GM12865 (cell line): Measurements from ENCODE around the gene DIAPH1.

Experiments used
- DNase-seq: peaks from one replicate; pipeline ENCODE4 v3.0.0; 2010; ENCODE audit warnings: low read depth
- H3K4me3 ChIP-seq: 2 replicates; pipeline ENCODE4 v1.5.1; 2011; ENCODE audit warnings: mild to moderate bottlenecking, low read depth, low read length, control low read depth
- CTCF ChIP-seq: IDR thresholded peaks from 2 replicates; pipeline ENCODE4 v1.5.1; 2011; ENCODE audit warnings: low read length, control low read depth, low read depth, inconsistent platforms; ENCODE audit not compliant: insufficient read depth; ENCODE audit errors: missing control alignments

DIAPH1 gene

GRCh38 chr5:141478321-141478945 lies 140.4 kb downstream of the DIAPH1 start:
- peak; percentile 46 for DNase-seq
- H3K4me3 ChIP-seq, result no peak overlapping the region
- TF ChIP-seq CTCF, result peak; percentile 27

DNA sequence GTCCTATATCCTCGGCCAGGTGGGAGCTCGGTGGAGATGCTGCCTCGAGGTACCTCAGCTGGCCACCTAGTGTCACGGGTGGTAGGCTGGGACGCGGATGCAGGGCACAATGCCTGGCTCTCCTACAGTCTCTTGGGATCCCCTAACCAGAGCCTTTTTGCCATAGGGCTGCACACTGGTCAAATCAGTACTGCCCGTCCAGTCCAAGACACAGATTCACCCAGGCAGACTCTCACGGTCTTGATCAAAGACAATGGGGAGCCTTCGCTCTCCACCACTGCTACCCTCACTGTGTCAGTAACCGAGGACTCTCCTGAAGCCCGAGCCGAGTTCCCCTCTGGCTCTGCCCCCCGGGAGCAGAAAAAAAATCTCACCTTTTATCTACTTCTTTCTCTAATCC lies 141.0 kb downstream of the DIAPH1 start:
- DNase-seq, result no peak
- no peak for TF ChIP-seq CTCF
- H3K4me3 ChIP-seq, result no peak overlapping the region

GRCh38 chr5:141477044-141477575 lies 141.7 kb downstream of the DIAPH1 start:
- no peak for TF ChIP-seq CTCF
- DNase-seq, result no peak
- peak overlapping the region; percentile 90 for H3K4me3 ChIP-seq

DNA sequence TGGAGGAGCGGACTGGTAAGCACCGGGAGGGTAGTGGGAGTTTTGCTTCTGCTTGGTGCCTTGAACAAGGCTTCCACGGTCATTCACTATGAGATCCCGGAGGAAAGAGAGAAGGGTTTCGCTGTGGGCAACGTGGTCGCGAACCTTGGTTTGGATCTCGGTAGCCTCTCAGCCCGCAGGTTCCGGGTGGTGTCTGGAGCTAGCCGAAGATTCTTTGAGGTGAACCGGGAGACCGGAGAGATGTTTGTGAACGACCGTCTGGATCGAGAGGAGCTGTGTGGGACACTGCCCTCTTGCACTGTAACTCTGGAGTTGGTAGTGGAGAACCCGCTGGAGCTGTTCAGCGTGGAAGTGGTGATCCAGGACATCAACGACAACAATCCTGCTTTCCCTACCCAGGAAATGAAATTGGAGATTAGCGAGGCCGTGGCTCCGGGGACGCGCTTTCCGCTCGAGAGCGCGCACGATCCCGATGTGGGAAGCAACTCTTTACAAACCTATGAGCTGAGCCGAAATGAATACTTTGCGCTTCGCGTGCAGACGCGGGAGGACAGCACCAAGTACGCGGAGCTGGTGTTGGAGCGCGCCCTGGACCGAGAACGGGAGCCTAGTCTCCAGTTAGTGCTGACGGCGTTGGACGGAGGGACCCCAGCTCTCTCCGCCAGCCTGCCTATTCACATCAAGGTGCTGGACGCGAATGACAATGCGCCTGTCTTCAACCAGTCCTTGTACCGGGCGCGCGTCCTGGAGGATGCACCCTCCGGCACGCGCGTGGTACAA lies 142.5 kb downstream of the DIAPH1 start:
- TF ChIP-seq CTCF, result no peak
- peak overlapping the region; percentile 90 for H3K4me3 ChIP-seq
- peak; percentile 51 for DNase-seq

- H3K4me3 ChIP-seq, result peak within 1 kb of the TSS; percentile 90
- peak; percentile 53 for TF ChIP-seq CTCF
- DNase-seq, result peak; percentile 89
Measured at GRCh38 chr5:141475625-141476131, 143.1 kb downstream of the DIAPH1 start, which contains the start of gene PCDHGC3. PCDHGC3 (plus strand) TSS chr5:141475966; CDS start chr5:141476117, 151 bp downstream.

DNA sequence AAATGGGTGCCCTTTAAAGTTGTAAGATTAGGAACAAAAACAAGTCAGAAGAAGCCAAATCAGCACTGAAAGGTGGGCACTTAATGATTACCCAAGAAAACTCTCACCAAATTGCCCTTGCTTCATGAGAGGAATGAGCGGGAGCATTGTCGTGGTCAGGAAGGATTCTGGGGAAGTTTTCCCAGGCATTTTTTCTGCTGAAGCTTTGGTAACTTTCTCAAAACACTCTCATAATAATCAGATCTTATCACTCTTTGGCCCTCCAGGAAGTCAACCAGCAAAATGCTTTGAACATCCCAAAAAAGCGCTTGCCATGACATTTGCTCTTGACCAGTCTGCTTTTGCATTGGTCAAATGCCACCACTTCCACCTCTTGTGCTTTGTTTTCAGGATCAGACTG lies 153.4 kb downstream of the DIAPH1 start:
- no peak overlapping the region for H3K4me3 ChIP-seq
- no peak for DNase-seq
- no peak for TF ChIP-seq CTCF
